Smooth muscle cell of the brain vasculature (primary cell): ENCODE data around the gene KLHL18.
"Not testable (repeated sequence)": the region's sequence is repeated elsewhere in the genome, so short reads cannot be mapped to it uniquely, and the experiment has no call there.

Source experiments
- DNase-seq: peaks from one replicate; pipeline ENCODE4 v3.0.0-alpha.2; 2012; ENCODE audit warnings: low read depth, low spot score

The KLHL18 gene

DNA sequence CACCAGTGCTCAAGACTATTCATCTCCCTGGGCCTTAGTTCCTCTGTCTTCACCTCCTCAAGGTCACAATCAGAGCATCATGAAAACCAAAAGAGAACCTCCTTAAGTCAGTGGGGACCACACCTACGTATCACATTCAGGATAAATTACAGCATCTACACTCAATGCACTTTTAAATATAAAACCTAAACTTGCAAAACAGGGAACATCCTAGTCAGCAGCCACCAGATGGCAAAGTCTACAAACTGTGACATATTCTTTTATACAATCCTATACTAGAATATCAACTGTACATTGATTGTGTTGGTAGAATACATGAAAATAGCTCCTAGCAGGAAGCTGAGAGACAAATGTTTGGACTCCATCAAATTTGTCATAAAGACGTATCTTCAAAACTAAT, 8.1 kb upstream of the KLHL18 start:
- DNase-seq: no peak

DNA sequence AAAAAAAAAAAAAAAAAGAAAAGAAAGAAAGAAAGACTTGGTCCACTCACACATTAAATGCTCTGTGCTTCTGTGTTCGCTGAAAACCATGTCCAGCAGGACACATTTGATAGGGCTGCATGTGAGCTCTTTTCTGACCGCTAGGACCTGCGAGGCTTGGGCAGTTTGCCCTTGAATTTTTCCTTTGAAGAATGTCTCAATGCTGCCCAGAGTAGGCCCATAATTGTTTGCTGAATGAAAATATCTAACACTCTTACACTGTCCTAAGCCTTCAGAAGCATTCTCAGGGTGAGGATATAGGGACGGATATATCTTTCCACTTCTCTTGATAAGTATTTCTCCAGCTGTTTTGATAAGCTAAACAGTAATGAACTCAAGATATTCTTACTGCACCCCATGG, 6.2 kb upstream of the KLHL18 start:
- no peak for DNase-seq

DNA sequence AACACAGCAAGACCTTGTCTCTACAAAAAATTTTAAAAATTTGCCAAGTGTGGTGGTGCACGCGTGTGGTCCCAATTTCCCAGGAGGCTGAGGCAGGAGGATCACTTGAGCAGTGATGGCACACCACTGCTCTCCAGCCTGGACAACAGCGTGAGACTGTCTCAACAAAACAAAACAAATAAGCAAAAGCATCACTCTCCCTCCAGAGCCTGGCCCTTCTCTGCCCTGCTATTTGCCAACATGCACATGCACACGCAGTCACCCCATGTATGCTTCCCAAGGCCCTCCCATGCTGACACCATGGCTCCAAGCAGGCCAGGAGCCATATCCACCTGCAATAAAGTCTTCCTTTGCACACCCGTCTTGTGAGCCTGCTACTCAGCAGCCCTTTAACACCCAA, 2.2 kb upstream of the KLHL18 start:
- DNase-seq: no peak

DNA sequence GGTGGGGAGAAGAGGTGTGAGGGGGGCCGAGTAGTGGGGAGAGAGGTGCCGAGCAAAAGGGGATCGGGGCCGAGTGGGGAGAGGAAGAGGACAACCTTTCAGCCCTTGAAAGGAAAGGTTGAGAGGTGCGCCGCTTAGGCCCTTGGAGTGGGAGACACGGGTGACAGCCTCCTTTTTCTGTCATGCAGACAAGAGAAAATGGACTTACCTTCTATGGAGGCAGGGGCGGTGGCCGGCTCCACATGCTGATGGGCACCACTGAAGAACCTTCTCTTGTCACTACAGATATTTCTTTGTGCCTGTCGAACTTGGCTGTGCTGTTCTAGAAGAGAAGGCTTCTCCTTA, 421 bp downstream of the KLHL18 start:
- no peak for DNase-seq

DNA sequence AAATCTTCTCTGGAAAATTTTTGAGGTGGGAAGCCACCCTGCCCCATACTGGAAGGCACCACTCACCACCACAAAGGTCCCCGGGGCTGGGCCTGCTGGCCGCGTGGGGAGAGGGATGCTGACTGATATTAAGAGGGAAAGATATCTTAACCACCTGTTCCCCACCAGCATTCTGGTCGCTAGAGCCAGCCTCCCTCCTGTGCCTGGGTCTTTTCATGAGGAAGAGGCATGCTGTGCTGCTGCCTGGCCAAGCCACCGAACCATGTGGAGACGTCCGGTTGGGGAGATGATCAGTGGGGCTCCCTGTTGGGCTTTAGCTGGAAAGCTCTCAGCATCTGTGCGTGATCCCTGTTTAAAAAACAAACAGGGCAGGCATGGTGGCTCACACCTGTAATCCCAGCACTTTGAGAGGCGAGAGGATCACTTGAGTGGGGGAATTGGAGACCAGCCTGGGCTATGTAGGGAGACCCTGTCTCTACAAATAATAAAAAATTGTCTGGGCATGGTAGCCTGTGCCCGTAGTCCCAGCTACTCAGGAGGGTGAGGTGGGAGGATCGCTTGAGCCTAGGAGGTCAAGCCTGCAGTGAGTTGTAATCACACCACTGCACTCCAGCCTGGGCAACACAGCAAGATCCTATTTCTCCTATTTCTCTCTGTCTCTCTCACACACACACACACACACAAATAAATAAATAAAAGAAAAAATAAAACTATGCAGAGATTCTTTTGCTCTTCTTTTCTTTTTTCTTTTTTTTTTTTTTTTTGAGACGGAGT, 1.0 kb downstream of the KLHL18 start:
- DNase-seq: peak; percentile 18

DNA sequence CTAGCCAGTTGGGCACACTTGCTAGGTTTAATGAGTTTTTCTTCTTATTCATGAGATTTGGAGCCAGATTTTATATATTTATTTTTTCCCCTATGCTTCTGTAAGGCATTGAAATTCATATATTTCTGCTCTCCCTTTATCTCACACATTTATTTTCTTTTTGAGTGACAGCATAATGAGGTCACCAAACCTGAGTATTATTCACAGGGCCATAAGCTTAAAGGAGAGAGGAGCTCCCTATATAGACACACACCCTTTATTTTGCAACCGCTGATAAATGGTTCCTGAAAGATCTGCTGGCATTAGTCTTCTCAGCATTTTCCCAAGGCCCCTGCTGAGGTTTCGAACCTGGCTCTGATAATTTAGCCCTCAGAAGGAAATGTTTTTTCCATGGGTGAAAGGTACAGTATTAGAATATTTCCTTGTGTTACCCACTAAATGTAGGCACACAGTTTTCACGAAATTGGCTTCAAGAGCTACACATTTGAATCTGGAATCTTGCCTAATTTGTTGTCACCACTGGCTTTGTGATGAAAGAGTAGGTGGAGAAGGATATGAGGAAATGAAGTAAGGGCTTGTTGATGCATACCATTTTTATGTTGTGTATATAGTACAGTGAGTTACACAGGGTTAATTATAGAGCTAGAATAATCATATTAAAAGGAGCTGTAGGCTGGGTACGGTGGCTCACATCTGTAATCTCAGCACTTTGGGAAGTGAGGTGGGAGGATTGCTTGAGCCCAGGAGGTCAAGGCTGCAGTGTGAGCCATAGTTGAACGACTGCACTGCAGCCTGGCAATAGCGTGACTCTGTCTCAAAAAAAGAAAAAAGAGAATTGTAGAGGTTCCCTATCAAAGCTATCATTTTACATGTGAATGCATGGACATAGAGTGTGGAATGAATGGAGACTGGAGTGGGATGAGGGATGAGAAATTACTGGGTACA, 6.5 kb downstream of the KLHL18 start:
- DNase-seq: no peak

DNA sequence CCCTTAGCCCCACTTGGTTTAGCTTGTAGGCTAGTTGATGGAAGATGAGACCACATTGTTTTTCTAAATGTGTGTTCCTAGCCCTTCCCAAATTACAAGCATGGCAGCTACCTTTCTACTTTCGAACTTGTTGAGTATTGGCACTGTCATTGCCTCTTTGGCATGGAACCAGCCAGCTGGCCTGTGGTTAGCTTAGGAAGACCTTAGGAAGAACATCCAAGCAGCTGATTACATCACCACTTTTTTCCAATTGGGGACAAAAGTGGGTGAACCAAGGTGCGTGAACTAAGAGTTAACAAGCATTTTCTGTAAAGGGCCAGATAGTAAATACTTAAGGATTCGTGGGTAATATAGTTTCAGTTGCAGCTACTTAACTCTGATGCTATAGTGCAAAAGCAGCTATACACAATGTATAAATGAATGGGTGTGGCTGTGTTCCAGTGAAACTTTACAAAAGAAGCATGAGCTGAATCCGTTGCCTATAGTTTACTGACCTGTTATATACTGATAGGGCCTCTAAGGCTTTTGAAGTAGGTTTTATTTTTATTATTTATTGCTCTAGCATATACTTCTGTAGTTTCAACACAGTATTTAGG, 8.5 kb downstream of the KLHL18 start:
- no peak for DNase-seq

DNA sequence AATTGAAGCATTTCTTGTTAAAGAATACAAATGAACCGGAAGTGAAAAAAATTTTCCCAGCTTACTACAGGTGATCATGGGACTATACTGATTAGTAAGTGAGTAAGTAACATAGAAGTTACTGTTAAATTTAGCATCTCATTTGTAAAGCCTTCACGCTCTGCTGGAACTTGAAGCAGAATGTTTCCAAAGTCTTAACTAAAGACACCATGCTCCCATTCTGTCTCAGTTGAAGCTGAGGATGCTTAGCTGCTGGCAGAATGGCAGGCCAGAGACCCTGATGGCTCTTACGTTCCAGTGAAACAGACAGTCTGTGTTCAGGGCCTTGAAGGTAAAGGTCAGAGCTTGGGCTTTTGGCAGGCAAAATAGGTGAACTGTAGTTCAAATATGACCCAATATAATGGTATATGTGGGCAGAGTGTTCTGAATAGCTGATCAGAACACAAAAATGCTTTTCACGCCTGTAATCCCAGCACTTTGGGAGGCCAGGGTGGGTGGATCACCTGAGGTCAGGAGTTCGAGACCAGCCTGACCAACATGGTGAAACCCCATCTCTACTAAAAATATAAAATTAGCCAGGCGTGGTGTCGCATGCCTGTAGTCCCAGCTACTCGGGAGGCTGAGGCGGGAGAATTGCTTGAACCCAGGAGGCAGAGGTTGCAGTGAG, 9.1 kb downstream of the KLHL18 start:
- not testable (repeated sequence) for DNase-seq

DNA sequence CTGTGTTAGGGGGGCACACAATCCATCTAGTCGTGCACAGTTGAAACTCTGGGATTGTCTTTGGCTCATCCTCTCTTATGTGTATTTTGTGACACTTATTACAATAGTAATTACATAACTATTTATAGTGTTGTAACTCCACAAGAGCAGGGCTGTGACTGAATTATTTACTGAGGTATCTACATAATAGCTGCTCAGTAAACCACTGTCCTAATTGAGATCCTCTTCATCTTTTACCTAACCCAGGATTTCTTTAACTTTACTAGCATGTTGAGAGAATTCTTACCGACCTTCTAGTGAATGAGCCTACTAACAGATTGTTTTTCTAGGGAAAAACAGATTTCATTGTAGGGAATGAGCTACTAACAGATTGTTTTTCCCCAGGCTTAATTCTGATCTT, 11.1 kb downstream of the KLHL18 start:
- no peak for DNase-seq

DNA sequence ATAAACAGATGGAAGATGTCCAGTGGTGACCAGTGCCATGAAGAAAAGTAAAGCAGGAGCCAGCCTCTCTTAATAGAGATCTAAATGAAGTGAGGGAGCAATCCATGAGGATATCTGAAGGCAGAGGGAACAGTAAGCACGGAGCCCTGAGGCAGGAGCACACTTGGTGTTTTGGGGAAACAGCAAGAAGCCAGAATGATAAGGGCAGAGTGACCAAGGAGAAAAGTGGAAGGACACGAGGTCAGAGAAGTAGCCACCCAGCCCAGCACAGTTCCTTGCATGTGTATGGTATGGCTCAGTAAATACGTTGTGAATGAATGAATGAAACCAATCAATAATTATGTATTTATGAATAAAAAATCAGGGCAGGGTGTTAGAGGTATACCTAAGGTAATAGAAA, 11.6 kb downstream of the KLHL18 start:
- no peak for DNase-seq

DNA sequence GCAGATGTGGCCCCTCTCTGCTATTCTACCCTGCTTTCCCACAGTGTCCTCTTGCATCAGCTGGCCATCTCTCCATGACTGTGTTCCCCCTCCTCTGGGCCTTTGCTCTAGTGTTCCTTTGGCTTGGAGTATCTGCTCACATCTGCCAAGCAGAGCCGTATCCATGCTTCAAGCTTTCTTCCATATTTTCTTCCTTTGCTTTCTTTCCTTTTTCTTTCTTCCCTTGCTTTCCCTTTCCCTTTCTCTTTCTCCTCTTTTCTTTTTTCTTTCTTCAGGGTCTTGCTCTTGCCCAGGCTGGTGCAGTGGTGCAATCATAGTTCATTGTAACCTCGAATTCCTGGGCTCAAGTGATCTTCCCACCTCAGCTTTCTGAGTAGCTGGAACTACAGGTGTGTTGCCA, 12.6 kb downstream of the KLHL18 start:
- DNase-seq: no peak

DNA sequence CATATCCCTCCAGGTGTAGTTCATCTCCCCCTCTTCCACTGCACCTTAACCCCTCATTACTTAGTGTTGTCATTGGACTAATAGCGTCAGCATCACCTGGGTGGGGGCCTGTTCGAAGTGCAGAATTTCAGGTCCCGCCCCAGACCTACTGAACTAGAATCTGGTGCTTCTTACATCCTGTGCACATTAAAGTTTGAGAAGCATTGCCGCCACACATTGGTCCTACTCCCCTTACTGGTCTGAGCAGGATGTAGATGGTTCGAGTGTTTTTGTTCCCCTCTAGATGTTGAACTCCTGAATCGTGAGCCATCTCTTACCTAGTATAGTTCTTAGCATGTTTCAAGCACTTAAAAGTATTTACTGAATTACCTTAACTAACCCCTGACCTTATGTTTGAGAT, 13.2 kb downstream of the KLHL18 start:
- DNase-seq: no peak

DNA sequence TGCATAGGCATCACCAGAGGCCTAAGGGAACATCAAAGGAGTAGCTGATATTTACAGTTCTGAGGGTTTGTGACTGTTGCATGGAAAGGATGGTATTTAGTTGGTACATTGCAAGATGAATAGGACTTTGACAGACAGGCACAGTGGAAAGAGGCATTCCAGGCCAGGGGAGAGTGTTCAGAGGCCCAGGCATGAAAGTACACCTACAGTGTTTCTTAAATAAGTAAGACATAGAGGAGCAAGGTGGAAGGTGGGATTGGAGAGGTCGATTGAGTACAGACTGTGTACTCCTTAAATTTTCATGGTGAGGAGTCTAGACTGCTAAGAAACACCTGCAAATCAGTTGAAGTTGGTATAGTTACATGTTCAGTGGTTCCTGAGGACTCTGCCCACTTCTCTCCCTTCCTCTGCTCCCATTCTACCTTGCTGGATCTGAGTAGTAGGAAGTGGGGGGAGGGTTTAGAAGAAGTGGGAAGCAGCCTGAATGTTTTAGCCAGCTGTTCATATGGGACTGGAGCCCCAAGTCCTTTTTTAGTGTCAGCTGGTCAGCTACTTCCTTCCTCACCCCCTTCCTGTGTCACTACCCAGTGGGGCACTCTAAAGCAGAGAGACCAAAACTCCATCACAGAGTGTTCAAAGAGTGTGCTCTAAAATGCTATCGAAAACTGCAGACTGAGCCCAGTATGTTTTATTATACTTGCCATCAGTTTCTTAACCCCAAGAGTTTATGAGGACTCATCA, 14.0 kb downstream of the KLHL18 start:
- no peak for DNase-seq

DNA sequence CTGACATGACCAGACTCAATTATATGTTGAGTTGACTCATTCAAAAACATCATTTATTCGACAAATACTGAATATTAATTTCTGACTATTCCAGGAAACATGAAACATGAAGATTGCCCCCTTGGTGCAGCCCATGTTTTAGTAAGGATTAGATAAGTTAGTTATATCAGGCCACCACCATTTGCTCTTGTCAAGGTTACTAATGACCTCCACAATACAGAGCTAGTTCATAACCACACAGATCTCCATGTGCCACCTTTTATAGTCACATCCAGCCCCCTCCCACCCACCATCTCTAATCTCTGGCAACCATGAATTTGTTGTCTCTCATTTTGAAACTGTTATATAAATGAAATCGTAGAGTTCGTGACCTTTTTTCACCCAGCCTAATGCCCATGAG, 15.7 kb downstream of the KLHL18 start:
- no peak for DNase-seq

DNA sequence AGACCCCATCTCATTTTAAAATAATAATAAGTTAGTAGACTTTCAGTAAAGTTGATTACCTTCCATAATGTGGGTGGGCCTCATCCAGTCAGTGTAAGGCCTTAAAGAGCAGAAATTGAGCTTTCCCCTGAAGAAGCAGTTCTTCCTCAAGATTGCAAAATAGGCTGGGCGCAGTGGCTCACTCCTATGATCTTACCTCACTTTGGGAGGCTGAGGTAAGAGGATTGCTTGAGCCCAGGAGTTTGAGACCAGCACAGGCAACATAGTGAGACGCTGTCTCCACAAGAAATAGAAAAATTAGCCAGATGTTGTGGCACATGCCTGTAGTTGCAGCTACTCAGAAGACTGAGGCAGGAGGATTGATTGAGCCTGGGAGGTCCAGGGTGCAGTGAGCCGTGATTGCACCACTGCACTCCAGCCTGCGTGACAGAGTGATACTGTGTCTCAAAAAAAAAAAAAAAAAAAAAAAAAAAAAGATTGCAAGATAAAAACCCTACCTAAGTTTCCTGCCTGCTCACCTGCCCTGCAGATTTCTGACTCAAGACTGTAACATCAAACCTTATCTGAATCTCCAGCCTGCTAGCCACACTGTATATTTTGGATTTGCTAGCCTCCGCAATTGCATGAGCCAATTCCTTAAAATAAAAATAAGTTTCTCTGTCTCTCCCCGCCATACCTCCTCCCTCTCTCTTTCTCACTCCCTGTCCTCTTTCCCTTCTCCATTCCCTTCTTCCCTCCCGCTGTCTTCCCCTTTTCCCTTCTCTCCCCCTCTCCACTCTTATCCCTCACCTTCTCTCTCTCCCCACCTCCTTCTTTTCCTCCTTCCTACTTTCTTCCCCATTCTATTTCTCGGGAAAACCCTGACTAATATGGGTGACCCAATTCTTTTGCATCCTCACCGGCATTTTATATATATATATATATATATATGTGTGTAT, 16.9 kb downstream of the KLHL18 start:
- no peak for DNase-seq

DNA sequence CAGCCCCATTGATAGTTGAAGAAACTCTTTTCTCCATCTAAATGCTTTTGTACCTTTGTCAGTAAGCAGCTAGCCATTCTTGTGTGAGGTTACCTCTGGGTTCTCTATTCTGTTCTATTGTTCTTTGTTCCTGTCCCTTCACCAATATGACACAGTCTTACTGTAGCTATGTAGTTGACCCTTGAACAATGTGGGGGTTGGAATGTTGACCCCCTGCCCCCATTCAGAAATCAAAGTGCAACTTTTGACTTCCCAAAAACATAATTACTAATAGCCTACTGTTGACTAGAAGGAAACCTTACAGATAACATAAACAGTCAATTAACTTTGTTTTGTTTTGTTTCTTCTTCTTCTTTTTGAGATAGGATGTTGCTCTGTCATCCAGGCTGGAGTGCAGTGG, 18.7 kb downstream of the KLHL18 start:
- DNase-seq: no peak

DNA sequence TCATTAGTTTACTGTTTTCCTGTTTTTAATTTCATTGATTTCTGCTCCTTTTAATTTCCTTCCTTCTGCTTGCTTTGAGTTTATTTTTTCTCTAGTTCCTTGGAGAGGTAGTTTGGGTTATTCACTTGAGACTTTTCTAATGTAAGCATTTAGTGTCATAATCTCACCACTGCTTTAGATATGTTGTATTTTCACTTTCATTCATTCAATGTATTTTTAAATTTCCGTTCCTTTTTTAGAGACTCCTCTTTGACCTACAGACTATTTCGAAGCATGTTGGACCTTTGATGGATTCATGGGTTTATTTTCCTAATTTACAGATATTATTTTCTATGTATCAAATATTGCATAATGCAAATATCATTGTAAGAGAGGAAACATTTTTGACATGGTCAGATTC, 23.3 kb downstream of the KLHL18 start:
- no peak for DNase-seq

DNA sequence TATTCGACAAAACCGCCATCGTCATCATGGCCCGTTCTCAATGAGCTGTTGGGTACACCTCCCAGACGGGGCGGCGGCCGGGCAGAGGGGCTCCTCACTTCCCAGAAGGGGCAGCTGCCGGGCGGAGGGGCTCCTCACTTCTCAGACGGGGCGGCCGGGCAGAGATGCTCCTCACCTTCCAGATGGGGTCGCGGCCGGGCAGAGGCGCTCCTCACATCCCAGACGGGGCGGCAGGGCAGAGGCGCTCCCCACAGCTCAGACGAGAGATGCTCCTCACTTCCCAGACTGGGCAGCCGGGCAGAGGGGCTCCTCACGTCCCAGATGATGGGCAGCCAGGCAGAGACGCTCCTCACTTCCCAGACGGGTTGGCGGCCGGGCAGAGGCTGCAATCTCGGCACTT, 26.5 kb downstream of the KLHL18 start:
- not testable (repeated sequence) for DNase-seq

DNA sequence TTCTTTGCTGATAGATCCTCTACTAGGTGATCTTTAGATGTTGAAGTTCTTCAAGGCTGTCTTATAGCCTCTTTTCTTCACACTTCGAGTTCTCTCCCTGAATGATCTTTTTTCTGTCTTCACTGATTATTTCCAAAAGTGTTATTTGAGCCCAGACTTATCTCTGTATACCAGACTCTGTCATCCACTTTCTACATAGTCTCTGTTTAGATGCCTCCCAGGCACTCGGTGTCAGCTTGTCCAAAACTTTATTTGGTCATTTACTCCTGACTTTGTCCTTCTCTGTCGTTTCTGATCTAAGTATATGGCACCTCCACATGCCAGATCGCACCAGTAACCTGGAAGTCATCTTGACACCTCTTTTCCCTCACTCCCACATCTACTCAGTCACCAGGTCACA, 27.6 kb downstream of the KLHL18 start:
- DNase-seq: no peak

DNA sequence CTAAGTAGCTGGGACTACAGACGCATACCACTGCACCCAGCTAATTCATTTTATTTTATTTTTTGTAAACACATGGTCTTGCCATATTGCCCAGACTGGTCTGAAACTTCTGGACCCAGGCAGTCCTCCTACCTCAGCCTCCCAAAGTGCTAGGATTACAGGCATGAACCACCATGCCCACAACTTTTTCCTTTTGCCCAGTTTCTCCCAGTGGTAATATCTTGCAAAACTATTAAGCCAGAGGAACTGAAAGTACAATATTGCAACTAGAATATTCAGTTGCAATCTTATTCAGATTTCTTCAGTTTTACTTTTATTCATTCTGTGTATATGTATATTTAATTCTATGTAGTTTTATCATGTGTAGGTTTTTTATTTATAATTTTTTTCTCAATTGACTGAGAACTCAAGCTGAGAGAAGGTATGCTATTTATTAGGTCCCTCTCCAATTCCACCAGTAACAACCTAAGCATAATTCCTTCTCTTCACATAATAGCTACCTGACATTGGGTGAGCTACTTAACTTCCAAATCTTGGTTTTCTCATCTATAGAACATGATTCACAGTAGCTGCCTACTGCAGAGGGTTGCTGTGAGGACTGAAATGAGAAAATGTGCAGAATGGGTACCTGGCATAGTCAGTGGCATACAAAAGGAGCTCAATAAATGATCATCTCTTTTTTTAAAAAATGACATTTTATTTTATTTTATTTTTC, 30.8 kb downstream of the KLHL18 start:
- DNase-seq: no peak
